HCT116 (cell line): ENCODE measurements around the gene ATXN7L3B. TPM values are rescaled to one million over a fixed set of nuclear protein-coding genes. Genes with fewer than 3 reads are reported as not detected.

Source experiments
- ATAC-seq: fragments of 200-7000 bp; cut with Tn5 transposase; 2 replicates; pipeline ENCODE4 v1.9.1; 2020; ENCODE audit warnings: mild to moderate bottlenecking, moderate library complexity
- BruUV-seq: library from RNA; stranded (reverse); fragments of 400-500 nt; replicated peaks from 2 replicates; lab custom pipeline; 2021; lab: Mats Ljungman, UMichigan
- CTCF ChIA-PET: fragments of 300-600 bp; sonication (Branson Sonifier 250); formaldehyde crosslinking; loops from one replicate; lab custom pipeline; 2021; ENCODE audit warnings: antibody characterized with exemption; lab: Charles Lee
- POLR2A ChIA-PET: fragments of 300-600, 350-600 bp; sonication (Branson Sonifier 250); formaldehyde crosslinking; loops from one replicate; lab custom pipeline; 2021; ENCODE audit warnings: antibody characterized with exemption; lab: Charles Lee
- RAD21 ChIA-PET, 2 experiments: fragments of 300-600 bp; sonication (Branson Sonifier 250); formaldehyde crosslinking; loops; one replicate each; lab custom pipeline; 2023; ENCODE audit warnings: low total read pairs in 2 of 2; ENCODE audit not compliant: uncharacterized antibody in 2 of 2, unreplicated experiment in 2 of 2, low non-redundant PET in 1 of 2; lab: Charles Lee
- DNase-seq: peaks from one replicate; pipeline ENCODE4 v3.0.0-alpha.2; 2010; ENCODE audit warnings: low read depth, low spot score
- H2AFZ ChIP-seq: fragments of 200-600 bp; shearing (Covaris generic), sonication (generic); 2 replicates; pipeline ENCODE4 v1.6.1; 2017; ENCODE audit warnings: low read depth, mixed run types, mixed read lengths, antibody characterized with exemption, low read length; ENCODE audit not compliant: poor library complexity, severe bottlenecking
- H3K27ac ChIP-seq: 2 replicates; pipeline ENCODE4 v1.5.1; 2012; ENCODE audit warnings: low read depth, low read length
- H3K27me3 ChIP-seq: fragments of 200-600 bp; sonication (generic); 2 replicates; pipeline ENCODE4 v1.6.1; 2016; ENCODE audit warnings: mixed run types, low read length, mixed read lengths; ENCODE audit not compliant: insufficient read depth
- H3K36me3 ChIP-seq, 2 experiments: fragments of 200-500 bp in 1 of 2; fragments of 200-600 bp in 1 of 2; sonication (Bioruptor generic) in 1 of 2; sonication (generic) in 1 of 2; 2 replicates each; pipeline versions ENCODE4 v1.5.1 to v1.6.1; 2014 to 2016; ENCODE audit warnings: low read length in 2 of 2, inconsistent platforms in 1 of 2, mixed read lengths in 1 of 2, mixed run types in 1 of 2; ENCODE audit not compliant: insufficient read depth in 2 of 2, control insufficient read depth in 1 of 2
- H3K4me1 ChIP-seq, 2 experiments: fragments of 200-600 bp in 1 of 2; sonication (generic) in 1 of 2; 2 replicates each; pipeline versions ENCODE4 v1.5.1 to v1.6.1; 2012 to 2017; ENCODE audit warnings: low read length in 2 of 2, inconsistent platforms in 1 of 2, mild to moderate bottlenecking in 1 of 2, mixed read lengths in 1 of 2, mixed run types in 1 of 2, moderate library complexity in 1 of 2; ENCODE audit not compliant: insufficient read depth in 2 of 2, control insufficient read depth in 1 of 2
- H3K4me2 ChIP-seq: fragments of 200-600 bp; sonication (generic); 2 replicates; pipeline ENCODE4 v1.6.1; 2017; ENCODE audit warnings: mixed run types, low read length, mixed read lengths
- H3K4me3 ChIP-seq, 2 experiments: fragments of 200-600 bp in 1 of 2; sonication (generic) in 1 of 2; replicated peaks in 1 of 2; 2 replicates each; pipeline ENCODE4 v1.5.1; 2011 to 2016; ENCODE audit warnings: low read length in 2 of 2, control low read depth in 1 of 2, low read depth in 1 of 2, mild to moderate bottlenecking in 1 of 2, mixed read lengths in 1 of 2, mixed run types in 1 of 2
- H3K79me2 ChIP-seq: fragments of 200-600 bp; sonication (generic); 2 replicates; pipeline ENCODE4 v1.6.1; 2017; ENCODE audit warnings: mild to moderate bottlenecking, mixed run types, low read length, moderate library complexity, mixed read lengths; ENCODE audit not compliant: insufficient read depth
- H3K9ac ChIP-seq: fragments of 200-600 bp; sonication (generic); 2 replicates; pipeline ENCODE4 v1.6.1; 2016; ENCODE audit warnings: low read length, mixed read lengths
- H3K9me2 ChIP-seq: fragments of 200-600 bp; sonication (generic), shearing (Covaris generic); 2 replicates; pipeline ENCODE4 v1.6.1; 2017; ENCODE audit warnings: mixed run types, mild to moderate bottlenecking, moderate library complexity; ENCODE audit not compliant: insufficient read depth
- H3K9me3 ChIP-seq, 2 experiments: fragments of 200-500 bp in 1 of 2; fragments of 200-600 bp in 1 of 2; sonication (Bioruptor generic) in 1 of 2; sonication (generic) in 1 of 2; 2 replicates each; pipeline ENCODE4 v1.6.1; 2014 to 2017; ENCODE audit warnings: low read length in 2 of 2, mixed read lengths in 2 of 2, inconsistent platforms in 1 of 2, low read depth in 1 of 2, mild to moderate bottlenecking in 1 of 2, mixed run types in 1 of 2, moderate library complexity in 1 of 2; ENCODE audit not compliant: control insufficient read depth in 1 of 2, insufficient read depth in 1 of 2
- H4K20me1 ChIP-seq: fragments of 200-600 bp; sonication (generic), shearing (Covaris generic); 2 replicates; pipeline ENCODE4 v1.6.1; 2017; ENCODE audit warnings: mixed run types, mild to moderate bottlenecking, moderate library complexity; ENCODE audit not compliant: insufficient read depth
- EGR1 ChIP-seq: IDR thresholded peaks from 2 replicates; pipeline ENCODE4 v1.6.1; 2012; ENCODE audit warnings: low read depth
- EZH2 ChIP-seq: fragments of 200-600 bp; sonication (generic); IDR thresholded peaks from 2 replicates; pipeline ENCODE4 v1.6.1; 2017; ENCODE audit warnings: antibody characterized with exemption, mixed run types
- EZH2phosphoT487 ChIP-seq: fragments of 200-600 bp; IDR thresholded peaks from 2 replicates; pipeline ENCODE4 v1.6.1; 2018; ENCODE audit warnings: antibody characterized with exemption, borderline replicate concordance
- FOSL1 ChIP-seq: IDR thresholded peaks from 2 replicates; pipeline ENCODE4 v1.6.1; 2012; ENCODE audit warnings: low read depth
- JUND ChIP-seq: IDR thresholded peaks from 2 replicates; pipeline ENCODE4 v1.6.1; 2012
- POLR2AphosphoS5 ChIP-seq: IDR thresholded peaks from 2 replicates; pipeline ENCODE4 v1.6.1; 2011; ENCODE audit warnings: mild to moderate bottlenecking, low read depth, low read length, moderate library complexity
- RAD21 ChIP-seq: IDR thresholded peaks from 2 replicates; pipeline ENCODE4 v1.6.1; 2012; ENCODE audit warnings: low read depth, mild to moderate bottlenecking
- SIN3A ChIP-seq: IDR thresholded peaks from 2 replicates; pipeline ENCODE4 v1.6.1; 2012; ENCODE audit warnings: low read depth
- SP1 ChIP-seq: IDR thresholded peaks from 2 replicates; pipeline ENCODE4 v1.6.1; 2012; ENCODE audit warnings: low read depth
- SRF ChIP-seq: IDR thresholded peaks from 2 replicates; pipeline ENCODE4 v1.6.1; 2012; ENCODE audit warnings: low read depth
- TCF7L2 ChIP-seq: IDR thresholded peaks from 2 replicates; pipeline ENCODE4 v1.7.0; 2011; ENCODE audit warnings: borderline replicate concordance, inconsistent platforms; ENCODE audit not compliant: insufficient read depth, insufficient read length; ENCODE audit errors: extremely low read depth
- ZFX ChIP-seq: fragments of 450-650 bp; IDR thresholded peaks from 2 replicates; pipeline ENCODE4 v1.6.1; 2017
- ZNF274 ChIP-seq: fragments of 200-500 bp; sonication (Bioruptor generic); IDR thresholded peaks from 2 replicates; pipeline ENCODE4 v1.6.1; 2014; ENCODE audit warnings: mild to moderate bottlenecking, low read depth, low read length, inconsistent platforms
- intact Hi-C: fragments of 100-400 bp; cut with micrococcal nuclease; formaldehyde crosslinking; loops from 2 replicates; pipeline ENCODE4 v1.10.0; 2022
- total RNA-seq: library from RNA; stranded (reverse); gene quantifications from one replicate; pipeline ENCODE4 v1.2.1, GENCODE V29; 2021; ENCODE audit not compliant: unreplicated experiment
- TF ChIP-seq, protein P1 (sequence below): IDR thresholded peaks from 2 replicates; pipeline ENCODE4 v1.6.1; 2012
- TF ChIP-seq, protein P2 (sequence below): IDR thresholded peaks from 2 replicates; pipeline ENCODE4 v1.6.1; 2012; ENCODE audit warnings: low read depth
- TF ChIP-seq, protein P3 (sequence below), 3 experiments: fragments of 200-600 bp in 1 of 3; sonication (generic) in 1 of 3; IDR thresholded peaks in 2 of 3; conservative IDR thresholded peaks in 1 of 3; 2 replicates each; pipeline ENCODE4 v1.5.1; 2012 to 2017; ENCODE audit warnings: low read depth in 2 of 3, low read length in 2 of 3, antibody characterized with exemption in 1 of 3, borderline replicate concordance in 1 of 3, control low read depth in 1 of 3, mild to moderate bottlenecking in 1 of 3, mixed read lengths in 1 of 3, mixed run types in 1 of 3, moderate library complexity in 1 of 3; ENCODE audit not compliant: insufficient read depth in 1 of 3
- TF ChIP-seq, protein P4 (sequence below): IDR thresholded peaks from 2 replicates; pipeline ENCODE4 v1.6.1; 2011; ENCODE audit warnings: mild to moderate bottlenecking, low read length, moderate library complexity; ENCODE audit not compliant: insufficient replicate concordance; ENCODE audit errors: extremely low read depth

The ATXN7L3B gene
- total RNA-seq, 1 experiment from 2014 or later = 28.1 TPM

DNA sequence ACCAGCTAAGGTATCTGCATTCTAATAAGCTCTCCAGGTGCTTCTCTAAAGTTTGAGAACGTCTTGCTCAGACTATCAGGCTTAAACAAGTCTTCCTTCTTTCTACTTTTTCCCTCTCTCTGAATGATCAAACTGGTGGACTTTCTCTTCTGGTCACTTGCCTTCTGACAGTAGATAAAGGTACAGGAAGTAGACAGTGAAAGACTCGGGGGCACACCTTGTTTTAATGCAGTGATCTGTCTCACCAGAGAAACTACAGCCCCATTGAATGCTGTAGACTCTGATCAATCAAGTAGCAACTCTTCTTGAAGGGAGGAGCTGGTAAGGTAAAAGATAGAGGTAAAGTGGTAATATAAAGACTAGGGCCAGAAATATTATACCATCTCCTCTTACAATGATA, 48.1 kb upstream of the ATXN7L3B start:
- Histone ChIP-seq H2AFZ (no peak overlapping the region), H3K9me2 (no peaks in the 10 kb centered on the region), H3K36me3 (no peaks in the 10 kb centered on the region), H3K4me2 (no peak overlapping the region), H3K79me2 (no peaks in the 10 kb centered on the region), H3K4me1 (no peaks in the 10 kb centered on the region)
- no peak for DNase-seq
- TF ChIP-seq JUND (no peak), TCF7L2 (no peak), EZH2 (no peak), EGR1 (no peak), SIN3A (no peak), SP1 (no peak), ZFX (no peak), POLR2AphosphoS5 (no peak), FOSL1 (no peak), RAD21 (no peak), EZH2phosphoT487 (no peak), SRF (no peak), ZNF274 (no peak)
- TF ChIP-seq, protein P1, sequence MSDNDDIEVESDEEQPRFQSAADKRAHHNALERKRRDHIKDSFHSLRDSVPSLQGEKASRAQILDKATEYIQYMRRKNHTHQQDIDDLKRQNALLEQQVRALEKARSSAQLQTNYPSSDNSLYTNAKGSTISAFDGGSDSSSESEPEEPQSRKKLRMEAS = no peak
- TF ChIP-seq, protein P2, sequence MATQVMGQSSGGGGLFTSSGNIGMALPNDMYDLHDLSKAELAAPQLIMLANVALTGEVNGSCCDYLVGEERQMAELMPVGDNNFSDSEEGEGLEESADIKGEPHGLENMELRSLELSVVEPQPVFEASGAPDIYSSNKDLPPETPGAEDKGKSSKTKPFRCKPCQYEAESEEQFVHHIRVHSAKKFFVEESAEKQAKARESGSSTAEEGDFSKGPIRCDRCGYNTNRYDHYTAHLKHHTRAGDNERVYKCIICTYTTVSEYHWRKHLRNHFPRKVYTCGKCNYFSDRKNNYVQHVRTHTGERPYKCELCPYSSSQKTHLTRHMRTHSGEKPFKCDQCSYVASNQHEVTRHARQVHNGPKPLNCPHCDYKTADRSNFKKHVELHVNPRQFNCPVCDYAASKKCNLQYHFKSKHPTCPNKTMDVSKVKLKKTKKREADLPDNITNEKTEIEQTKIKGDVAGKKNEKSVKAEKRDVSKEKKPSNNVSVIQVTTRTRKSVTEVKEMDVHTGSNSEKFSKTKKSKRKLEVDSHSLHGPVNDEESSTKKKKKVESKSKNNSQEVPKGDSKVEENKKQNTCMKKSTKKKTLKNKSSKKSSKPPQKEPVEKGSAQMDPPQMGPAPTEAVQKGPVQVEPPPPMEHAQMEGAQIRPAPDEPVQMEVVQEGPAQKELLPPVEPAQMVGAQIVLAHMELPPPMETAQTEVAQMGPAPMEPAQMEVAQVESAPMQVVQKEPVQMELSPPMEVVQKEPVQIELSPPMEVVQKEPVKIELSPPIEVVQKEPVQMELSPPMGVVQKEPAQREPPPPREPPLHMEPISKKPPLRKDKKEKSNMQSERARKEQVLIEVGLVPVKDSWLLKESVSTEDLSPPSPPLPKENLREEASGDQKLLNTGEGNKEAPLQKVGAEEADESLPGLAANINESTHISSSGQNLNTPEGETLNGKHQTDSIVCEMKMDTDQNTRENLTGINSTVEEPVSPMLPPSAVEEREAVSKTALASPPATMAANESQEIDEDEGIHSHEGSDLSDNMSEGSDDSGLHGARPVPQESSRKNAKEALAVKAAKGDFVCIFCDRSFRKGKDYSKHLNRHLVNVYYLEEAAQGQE = no peak
- TF ChIP-seq, protein P3, sequence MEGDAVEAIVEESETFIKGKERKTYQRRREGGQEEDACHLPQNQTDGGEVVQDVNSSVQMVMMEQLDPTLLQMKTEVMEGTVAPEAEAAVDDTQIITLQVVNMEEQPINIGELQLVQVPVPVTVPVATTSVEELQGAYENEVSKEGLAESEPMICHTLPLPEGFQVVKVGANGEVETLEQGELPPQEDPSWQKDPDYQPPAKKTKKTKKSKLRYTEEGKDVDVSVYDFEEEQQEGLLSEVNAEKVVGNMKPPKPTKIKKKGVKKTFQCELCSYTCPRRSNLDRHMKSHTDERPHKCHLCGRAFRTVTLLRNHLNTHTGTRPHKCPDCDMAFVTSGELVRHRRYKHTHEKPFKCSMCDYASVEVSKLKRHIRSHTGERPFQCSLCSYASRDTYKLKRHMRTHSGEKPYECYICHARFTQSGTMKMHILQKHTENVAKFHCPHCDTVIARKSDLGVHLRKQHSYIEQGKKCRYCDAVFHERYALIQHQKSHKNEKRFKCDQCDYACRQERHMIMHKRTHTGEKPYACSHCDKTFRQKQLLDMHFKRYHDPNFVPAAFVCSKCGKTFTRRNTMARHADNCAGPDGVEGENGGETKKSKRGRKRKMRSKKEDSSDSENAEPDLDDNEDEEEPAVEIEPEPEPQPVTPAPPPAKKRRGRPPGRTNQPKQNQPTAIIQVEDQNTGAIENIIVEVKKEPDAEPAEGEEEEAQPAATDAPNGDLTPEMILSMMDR (IDR thresholded peaks at IDR 0.05 in 2 of 3, conservative IDR thresholded peaks at IDR 0.05 in 1 of 3; ENCODE audit: borderline replicate concordance in 1 of 3, insufficient read depth in 1 of 3, low read depth in 2 of 3, low read length in 2 of 3) = no peak
- TF ChIP-seq, protein P4, sequence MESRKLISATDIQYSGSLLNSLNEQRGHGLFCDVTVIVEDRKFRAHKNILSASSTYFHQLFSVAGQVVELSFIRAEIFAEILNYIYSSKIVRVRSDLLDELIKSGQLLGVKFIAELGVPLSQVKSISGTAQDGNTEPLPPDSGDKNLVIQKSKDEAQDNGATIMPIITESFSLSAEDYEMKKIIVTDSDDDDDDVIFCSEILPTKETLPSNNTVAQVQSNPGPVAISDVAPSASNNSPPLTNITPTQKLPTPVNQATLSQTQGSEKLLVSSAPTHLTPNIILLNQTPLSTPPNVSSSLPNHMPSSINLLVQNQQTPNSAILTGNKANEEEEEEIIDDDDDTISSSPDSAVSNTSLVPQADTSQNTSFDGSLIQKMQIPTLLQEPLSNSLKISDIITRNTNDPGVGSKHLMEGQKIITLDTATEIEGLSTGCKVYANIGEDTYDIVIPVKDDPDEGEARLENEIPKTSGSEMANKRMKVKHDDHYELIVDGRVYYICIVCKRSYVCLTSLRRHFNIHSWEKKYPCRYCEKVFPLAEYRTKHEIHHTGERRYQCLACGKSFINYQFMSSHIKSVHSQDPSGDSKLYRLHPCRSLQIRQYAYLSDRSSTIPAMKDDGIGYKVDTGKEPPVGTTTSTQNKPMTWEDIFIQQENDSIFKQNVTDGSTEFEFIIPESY = no peak
- TF ChIP-seq, all 23 proteins: peak for 0
- H3K27me3 ChIP-seq = no peaks in the 10 kb centered on the region
- RAD21 ChIA-PET = no interaction called here
- H4K20me1 ChIP-seq = no peaks in the 10 kb centered on the region
- no peak overlapping the region for H3K9ac ChIP-seq
- CTCF ChIA-PET = no interaction called here
- no peak overlapping the region for H3K27ac ChIP-seq
- no peak for ATAC-seq
- intact Hi-C loops = no loop called here
- POLR2A ChIA-PET = no interaction called here
- no TSS peak for BruUV-seq
- no peaks in the 10 kb centered on the region for H3K9me3 ChIP-seq
- no peak overlapping the region for H3K4me3 ChIP-seq
